Calu3 (cell line): ENCODE measurements around the gene APOL6. TPM values are rescaled to one million over a fixed set of nuclear protein-coding genes. Genes with fewer than 3 reads are reported as not detected.

Source experiments
- BruUV-seq: library from RNA; stranded (reverse); fragments of 400-500 nt; replicated peaks from 2 replicates; lab custom pipeline; 2021; lab: Mats Ljungman, UMichigan
- CTCF ChIA-PET: fragments of 300-600 bp; sonication (Branson Sonifier 250); formaldehyde crosslinking; loops from one replicate; lab custom pipeline; 2022; ENCODE audit warnings: antibody characterized with exemption; lab: Charles Lee
- DNase-seq: peaks from one replicate; pipeline ENCODE4 v3.0.0; 2022
- H3K27ac Mint-ChIP-seq: one replicate; pipeline ENCODE4 v1.8.0; 2022; ENCODE audit warnings: mixed read lengths; ENCODE audit not compliant: unreplicated experiment
- H3K27me3 Mint-ChIP-seq: one replicate; pipeline ENCODE4 v1.8.0; 2022; ENCODE audit warnings: mixed read lengths; ENCODE audit not compliant: unreplicated experiment
- H3K36me3 Mint-ChIP-seq: one replicate; pipeline ENCODE4 v1.8.0; 2022; ENCODE audit warnings: mild to moderate bottlenecking, moderate library complexity, mixed read lengths; ENCODE audit not compliant: insufficient read depth, unreplicated experiment
- H3K4me1 Mint-ChIP-seq: one replicate; pipeline ENCODE4 v1.8.0; 2022; ENCODE audit warnings: mild to moderate bottlenecking, low read depth, mixed read lengths; ENCODE audit not compliant: unreplicated experiment
- H3K4me3 Mint-ChIP-seq: one replicate; pipeline ENCODE4 v1.8.0; 2022; ENCODE audit warnings: mild to moderate bottlenecking, low read depth, moderate library complexity, mixed read lengths; ENCODE audit not compliant: unreplicated experiment
- H3K9me3 Mint-ChIP-seq: one replicate; pipeline ENCODE4 v1.8.0; 2022; ENCODE audit warnings: low read depth, mixed read lengths; ENCODE audit not compliant: unreplicated experiment
- intact Hi-C: fragments of 100-400 bp; cut with micrococcal nuclease; formaldehyde crosslinking; loops from one replicate; pipeline ENCODE4 v1.10.0; 2022; ENCODE audit not compliant: unreplicated experiment
- total RNA-seq: library from RNA; stranded (reverse); gene quantifications from 2 replicates; pipeline ENCODE4 v1.2.3, GENCODE V29; 2022
- TF ChIP-seq, protein P1 (sequence below): fragments of 200-600 bp; IDR thresholded peaks from one replicate; pipeline ENCODE4 v1.8.0; 2022; ENCODE audit warnings: antibody characterized with exemption; ENCODE audit not compliant: unreplicated experiment

APOL6 gene
- total RNA-seq, 1 experiment from 2014 or later, result 24.0 TPM

DNA sequence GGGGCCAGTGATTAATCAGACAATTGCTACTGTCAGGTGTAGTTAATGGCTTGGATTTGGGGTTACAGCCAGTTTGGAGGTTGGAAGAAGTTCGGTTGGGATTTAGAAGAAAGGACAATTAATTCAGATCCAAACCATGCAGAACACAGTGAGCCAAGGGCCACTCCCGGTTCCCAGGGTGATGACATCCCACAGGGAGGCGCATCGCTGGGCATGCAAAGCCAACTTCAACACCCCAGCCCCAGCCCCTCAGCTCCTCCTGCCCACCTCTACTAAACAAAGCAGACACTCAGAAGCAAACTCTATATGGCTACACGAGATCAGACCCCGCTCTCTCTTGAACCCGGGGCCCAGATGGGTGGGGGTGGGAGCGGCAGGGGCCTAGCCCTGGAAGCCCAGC, 41.3 kb upstream of the APOL6 start:
- H3K27ac Mint-ChIP-seq, result no peak overlapping the region
- BruUV-seq, result no TSS peak
- TF ChIP-seq, protein P1, sequence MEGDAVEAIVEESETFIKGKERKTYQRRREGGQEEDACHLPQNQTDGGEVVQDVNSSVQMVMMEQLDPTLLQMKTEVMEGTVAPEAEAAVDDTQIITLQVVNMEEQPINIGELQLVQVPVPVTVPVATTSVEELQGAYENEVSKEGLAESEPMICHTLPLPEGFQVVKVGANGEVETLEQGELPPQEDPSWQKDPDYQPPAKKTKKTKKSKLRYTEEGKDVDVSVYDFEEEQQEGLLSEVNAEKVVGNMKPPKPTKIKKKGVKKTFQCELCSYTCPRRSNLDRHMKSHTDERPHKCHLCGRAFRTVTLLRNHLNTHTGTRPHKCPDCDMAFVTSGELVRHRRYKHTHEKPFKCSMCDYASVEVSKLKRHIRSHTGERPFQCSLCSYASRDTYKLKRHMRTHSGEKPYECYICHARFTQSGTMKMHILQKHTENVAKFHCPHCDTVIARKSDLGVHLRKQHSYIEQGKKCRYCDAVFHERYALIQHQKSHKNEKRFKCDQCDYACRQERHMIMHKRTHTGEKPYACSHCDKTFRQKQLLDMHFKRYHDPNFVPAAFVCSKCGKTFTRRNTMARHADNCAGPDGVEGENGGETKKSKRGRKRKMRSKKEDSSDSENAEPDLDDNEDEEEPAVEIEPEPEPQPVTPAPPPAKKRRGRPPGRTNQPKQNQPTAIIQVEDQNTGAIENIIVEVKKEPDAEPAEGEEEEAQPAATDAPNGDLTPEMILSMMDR, result no peak
- DNase-seq, result no peak
- no peaks in the 10 kb centered on the region for H3K4me1 Mint-ChIP-seq
- H3K36me3 Mint-ChIP-seq, result no peaks in the 10 kb centered on the region
- no peak overlapping the region for H3K4me3 Mint-ChIP-seq
- intact Hi-C loops, result no loop called here
- no peaks in the 10 kb centered on the region for H3K9me3 Mint-ChIP-seq
- no peaks in the 10 kb centered on the region for H3K27me3 Mint-ChIP-seq
- CTCF ChIA-PET, result no interaction called here

DNA sequence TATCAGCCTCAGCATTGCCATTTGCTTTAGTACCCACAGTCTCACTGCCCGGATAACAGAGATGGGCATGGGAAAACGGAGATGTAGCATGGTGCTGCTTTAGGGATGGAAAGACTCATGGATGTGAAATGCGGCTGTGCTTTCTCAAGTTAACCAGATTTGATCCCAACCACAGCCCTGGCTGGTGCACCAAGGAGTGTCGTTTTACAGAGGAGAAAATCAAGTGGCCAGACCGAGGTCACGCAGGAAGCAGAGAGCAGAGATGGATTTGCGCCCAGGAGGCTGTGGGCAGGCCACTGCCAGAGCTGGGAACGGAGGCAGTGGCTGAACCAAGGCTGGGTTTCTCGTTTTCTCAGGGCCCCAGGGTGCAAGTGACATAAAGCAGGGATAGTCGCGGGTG, 40.2 kb upstream of the APOL6 start:
- TF ChIP-seq, protein P1, result no peak
- BruUV-seq, result no TSS peak
- Mint-ChIP-seq H3K4me3 (no peak overlapping the region), H3K36me3 (no peaks in the 10 kb centered on the region), H3K4me1 (no peaks in the 10 kb centered on the region), H3K9me3 (no peaks in the 10 kb centered on the region), H3K27ac (no peak overlapping the region), H3K27me3 (no peaks in the 10 kb centered on the region)
- intact Hi-C loops, result no loop called here
- CTCF ChIA-PET, result interaction anchor here (0.6 kb wide), 1 partner anchor 25 kb away, joined by 3 read pairs; no protein-coding TSS in a partner anchor
- no peak for DNase-seq

DNA sequence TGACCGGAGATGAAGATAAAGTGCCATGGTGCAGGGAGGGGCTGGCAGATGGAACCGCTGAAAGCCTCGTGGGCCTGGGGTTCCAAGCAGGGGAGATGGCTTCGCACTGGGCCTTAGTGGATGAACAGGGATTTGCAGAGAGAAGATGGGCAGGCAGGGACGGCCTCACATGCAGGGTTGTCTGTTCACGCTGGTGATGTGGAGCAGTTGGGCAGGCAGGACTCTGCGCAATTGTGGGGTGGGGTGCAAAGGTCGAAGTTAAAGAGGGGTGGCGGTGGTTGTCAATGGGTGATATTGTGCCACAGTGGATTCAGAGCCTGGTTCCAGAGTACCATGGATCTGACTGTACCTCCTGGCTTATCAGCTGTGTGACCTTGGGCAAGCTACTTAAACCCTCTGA, 39.0 kb upstream of the APOL6 start:
- intact Hi-C loops, result no loop called here
- TF ChIP-seq, protein P1, result no peak
- CTCF ChIA-PET, result no interaction called here

DNA sequence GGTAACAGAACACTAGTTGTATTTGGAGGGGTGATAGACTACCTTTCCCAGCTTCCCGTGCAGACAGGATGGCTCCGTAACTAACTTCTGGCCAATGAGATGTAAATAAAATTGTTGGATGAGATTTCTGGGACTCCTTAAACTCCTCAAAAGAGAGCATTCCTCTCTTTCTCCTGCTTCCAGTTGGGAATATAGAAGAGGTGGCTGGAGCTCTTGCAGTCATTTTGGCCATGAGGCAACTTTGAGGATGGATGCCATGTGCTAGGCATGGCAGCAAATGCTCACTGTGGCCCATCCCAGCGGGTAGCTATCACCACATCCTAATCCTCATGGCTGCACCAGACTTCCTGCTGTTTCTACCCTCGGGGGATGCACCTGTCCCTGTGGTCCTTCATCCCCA, 38.5 kb upstream of the APOL6 start:
- BruUV-seq, result no TSS peak
- no peaks in the 10 kb centered on the region for H3K9me3 Mint-ChIP-seq
- H3K27ac Mint-ChIP-seq, result no peak overlapping the region
- intact Hi-C loops, result no loop called here
- no peak overlapping the region for H3K4me3 Mint-ChIP-seq
- TF ChIP-seq, protein P1, result no peak
- CTCF ChIA-PET, result no interaction called here
- no peaks in the 10 kb centered on the region for H3K4me1 Mint-ChIP-seq
- H3K27me3 Mint-ChIP-seq, result no peaks in the 10 kb centered on the region
- no peak for DNase-seq
- no peaks in the 10 kb centered on the region for H3K36me3 Mint-ChIP-seq

More for the DNA sequence above, 39.0 kb upstream of the APOL6 start:
- H3K27ac Mint-ChIP-seq, result no peak overlapping the region
- H3K27me3 Mint-ChIP-seq, result no peaks in the 10 kb centered on the region
- no TSS peak for BruUV-seq
- H3K4me1 Mint-ChIP-seq, result no peaks in the 10 kb centered on the region
- H3K36me3 Mint-ChIP-seq, result no peaks in the 10 kb centered on the region
- no peaks in the 10 kb centered on the region for H3K9me3 Mint-ChIP-seq
- no peak overlapping the region for H3K4me3 Mint-ChIP-seq
- no peak for DNase-seq
